Astrocyte (in vitro differentiated cells and primary cell): ENCODE measurements around the gene KLRC3. TPM values are rescaled to one million over a fixed set of nuclear protein-coding genes. Genes with fewer than 3 reads are reported as not detected.

Experiments used
- DNase-seq: peaks from one replicate; pipeline ENCODE4 v3.0.0-alpha.2; 2010; ENCODE audit warnings: low read depth
- FAIRE-seq: peaks from 2 replicates; lab custom pipeline; 2011; peaks lifted over from hg19 to GRCh38; lab: Jason Lieb, UNC
- H2AFZ ChIP-seq: 2 replicates; pipeline ENCODE4 v1.6.0; 2012; ENCODE audit warnings: low read depth, low read length, inconsistent platforms
- H3K27ac ChIP-seq: 2 replicates; pipeline ENCODE4 v1.5.1; 2011; ENCODE audit warnings: low read depth, low read length, inconsistent platforms
- H3K27me3 ChIP-seq: 2 replicates; pipeline ENCODE4 v1.6.0; 2011; ENCODE audit warnings: low read length, inconsistent platforms; ENCODE audit not compliant: insufficient read depth
- H3K36me3 ChIP-seq: 2 replicates; pipeline ENCODE4 v1.5.1; 2011; ENCODE audit warnings: low read length, inconsistent platforms; ENCODE audit not compliant: insufficient read depth
- H3K4me1 ChIP-seq: 2 replicates; pipeline ENCODE4 v1.5.1; 2011; ENCODE audit warnings: low read length, inconsistent platforms; ENCODE audit not compliant: insufficient read depth
- H3K4me2 ChIP-seq: 2 replicates; pipeline ENCODE4 v1.6.0; 2012; ENCODE audit warnings: low read length, inconsistent platforms
- H3K4me3 ChIP-seq: 2 replicates; pipeline ENCODE4 v1.5.1; 2011; ENCODE audit warnings: low read depth, mild to moderate bottlenecking, low read length, inconsistent platforms; ENCODE audit not compliant: insufficient read depth
- H3K79me2 ChIP-seq: 2 replicates; pipeline ENCODE4 v1.6.0; 2012; ENCODE audit warnings: mild to moderate bottlenecking, low read length, inconsistent platforms; ENCODE audit not compliant: insufficient read depth
- H3K9ac ChIP-seq: 2 replicates; pipeline ENCODE4 v1.6.0; 2012; ENCODE audit warnings: mild to moderate bottlenecking, low read length, inconsistent platforms
- H3K9me3 ChIP-seq: 2 replicates; pipeline ENCODE4 v1.5.1; 2012; ENCODE audit warnings: low read depth, mild to moderate bottlenecking, low read length, inconsistent platforms; ENCODE audit not compliant: insufficient read depth
- H4K20me1 ChIP-seq: 2 replicates; pipeline ENCODE4 v1.6.0; 2012; ENCODE audit warnings: low read length, inconsistent platforms; ENCODE audit not compliant: insufficient read depth
- H3K27ac Mint-ChIP-seq: one replicate; pipeline ENCODE4 v1.8.0; 2021; ENCODE audit warnings: mild to moderate bottlenecking, mixed read lengths; ENCODE audit not compliant: unreplicated experiment
- H3K27me3 Mint-ChIP-seq: one replicate; pipeline ENCODE4 v1.8.0; 2021; ENCODE audit warnings: low read depth, mixed read lengths; ENCODE audit not compliant: unreplicated experiment
- H3K36me3 Mint-ChIP-seq: one replicate; pipeline ENCODE4 v1.8.0; 2021; ENCODE audit warnings: low read depth, mixed read lengths; ENCODE audit not compliant: unreplicated experiment
- H3K4me1 Mint-ChIP-seq: one replicate; pipeline ENCODE4 v1.8.0; 2021; ENCODE audit warnings: low read depth, mixed read lengths; ENCODE audit not compliant: unreplicated experiment
- H3K4me3 Mint-ChIP-seq: one replicate; pipeline ENCODE4 v1.8.0; 2021; ENCODE audit warnings: mild to moderate bottlenecking, moderate library complexity, mixed read lengths; ENCODE audit not compliant: unreplicated experiment
- H3K9me3 Mint-ChIP-seq: one replicate; pipeline ENCODE4 v1.8.0; 2021; ENCODE audit warnings: mild to moderate bottlenecking, mixed read lengths; ENCODE audit not compliant: unreplicated experiment
- CTCF ChIP-seq: IDR thresholded peaks from 2 replicates; pipeline ENCODE4 v1.5.1; 2011; ENCODE audit warnings: low read depth, mild to moderate bottlenecking, inconsistent platforms, low read length, moderate library complexity; ENCODE audit not compliant: insufficient read depth
- EZH2 ChIP-seq: IDR thresholded peaks from 2 replicates; pipeline ENCODE4 v1.6.1; 2012; ENCODE audit warnings: mild to moderate bottlenecking, low read length, inconsistent platforms; ENCODE audit not compliant: insufficient read depth
- total RNA-seq: library from RNA; stranded (reverse); gene quantifications from 2 replicates; pipeline ENCODE4 v1.2.1, GENCODE V29; 2021

Gene KLRC3
- total RNA-seq, 1 donor from 2014 or later = 1.2 TPM

- no peak overlapping the region for H2AFZ ChIP-seq
- DNase-seq (no peak), FAIRE-seq (no peak)
- Mint-ChIP-seq H3K4me1 (no peaks in the 10 kb centered on the region), H3K9me3 (peaks cover 16% of the 10 kb centered on the region), H3K27ac (no peak overlapping the region), H3K27me3 (no peaks in the 10 kb centered on the region), H3K36me3 (peaks cover 3% of the 10 kb centered on the region), H3K4me3 (no peak overlapping the region)
- no peak overlapping the region for H3K4me2 ChIP-seq
- H3K9me3 ChIP-seq = peaks cover 2% of the 10 kb centered on the region
- H3K36me3 ChIP-seq = no peaks in the 10 kb centered on the region
- no peaks in the 10 kb centered on the region for H3K27me3 ChIP-seq
- H4K20me1 ChIP-seq = no peaks in the 10 kb centered on the region
- no peak for TF ChIP-seq EZH2
- no peaks in the 10 kb centered on the region for H3K79me2 ChIP-seq
- H3K4me1 ChIP-seq = no peaks in the 10 kb centered on the region
- H3K27ac ChIP-seq = no peak overlapping the region
- H3K9ac ChIP-seq = no peak overlapping the region
- no peak overlapping the region for H3K4me3 ChIP-seq
Observed at GRCh38 chr12:10457760-10458159, 37.4 kb upstream of the KLRC3 start.

- H3K4me1 ChIP-seq = no peaks in the 10 kb centered on the region
- Mint-ChIP-seq H3K9me3 (peaks cover 10% of the 10 kb centered on the region), H3K4me3 (no peak overlapping the region), H3K4me1 (no peaks in the 10 kb centered on the region), H3K36me3 (peaks cover under 1% of the 10 kb centered on the region), H3K27me3 (no peaks in the 10 kb centered on the region), H3K27ac (no peak overlapping the region)
- FAIRE-seq (no peak), DNase-seq (peak; percentile 1)
- no peaks in the 10 kb centered on the region for H3K79me2 ChIP-seq
- H3K27me3 ChIP-seq = no peaks in the 10 kb centered on the region
- TF ChIP-seq EZH2 = no peak
- H2AFZ ChIP-seq = no peak overlapping the region
- no peak overlapping the region for H3K4me2 ChIP-seq
- H3K9ac ChIP-seq = no peak overlapping the region
- no peak overlapping the region for H3K27ac ChIP-seq
- peaks cover 2% of the 10 kb centered on the region for H3K9me3 ChIP-seq
- no peak overlapping the region for H3K4me3 ChIP-seq
- no peaks in the 10 kb centered on the region for H3K36me3 ChIP-seq
- no peaks in the 10 kb centered on the region for H4K20me1 ChIP-seq
Observed at GRCh38 chr12:10456856-10457255, 36.5 kb upstream of the KLRC3 start.

GRCh38 chr12:10455766-10456165, 35.4 kb upstream of the KLRC3 start:
- H3K36me3 Mint-ChIP-seq = no peaks in the 10 kb centered on the region
- H3K4me3 Mint-ChIP-seq = no peak overlapping the region
- no peaks in the 10 kb centered on the region for H3K36me3 ChIP-seq
- H3K27me3 Mint-ChIP-seq = no peaks in the 10 kb centered on the region
- H2AFZ ChIP-seq = no peak overlapping the region
- no peaks in the 10 kb centered on the region for H4K20me1 ChIP-seq
- FAIRE-seq (no peak), DNase-seq (no peak)
- no peaks in the 10 kb centered on the region for H3K27me3 ChIP-seq
- TF ChIP-seq CTCF (no peak), EZH2 (no peak)
- H3K4me1 ChIP-seq = no peaks in the 10 kb centered on the region
- no peak overlapping the region for H3K4me3 ChIP-seq
- no peaks in the 10 kb centered on the region for H3K4me1 Mint-ChIP-seq
- H3K79me2 ChIP-seq = no peaks in the 10 kb centered on the region
- H3K27ac ChIP-seq = no peak overlapping the region
- H3K9me3 ChIP-seq = peaks cover 2% of the 10 kb centered on the region
- no peak overlapping the region for H3K9ac ChIP-seq
- H3K9me3 Mint-ChIP-seq = peaks cover 10% of the 10 kb centered on the region
- no peak overlapping the region for H3K4me2 ChIP-seq
- H3K27ac Mint-ChIP-seq = no peak overlapping the region
